A549 (cell line): ENCODE measurements around the gene RNF220. TPM values are rescaled to one million over a fixed set of nuclear protein-coding genes. Genes with fewer than 3 reads are reported as not detected.

ENCODE experiments used
- ATAC-seq, 2 experiments: fragments of 200-7000 bp in 1 of 2; fragments of >200 bp in 1 of 2; cut with Nextera tagmentation in 1 of 2; cut with Tn5 transposase in 1 of 2; 3 replicates each; pipeline versions ENCODE4 v1.8.0 to v1.9.1; 2018 to 2020; ENCODE audit warnings: mild to moderate bottlenecking in 1 of 2, moderate library complexity in 1 of 2
- CTCF ChIA-PET: fragments of 300-600 bp; sonication (Branson Sonifier 250); formaldehyde crosslinking; extraction: SDS; loops from one replicate; lab custom pipeline; 2021; ENCODE audit warnings: antibody characterized with exemption, inconsistent platforms; lab: Yijun Ruan, JAX
- POLR2A ChIA-PET: fragments of 350-600 bp; formaldehyde crosslinking; extraction: SDS; loops from one replicate; lab custom pipeline; 2021; ENCODE audit warnings: antibody characterized with exemption, inconsistent platforms; lab: Yijun Ruan, JAX
- DNase-seq, 2 experiments: peaks; one replicate each; pipeline versions ENCODE4 v3.0.0 to v3.0.0-alpha.2; 2011 to 2016; ENCODE audit warnings: low read depth in 1 of 2, low spot score in 1 of 2
- FAIRE-seq: peaks from 2 replicates; lab custom pipeline; 2011; peaks lifted over from hg19 to GRCh38; lab: Jason Lieb, UNC
- H3K27ac ChIP-seq, 2 experiments: fragments of >200 bp; sonication (Bioruptor Twin); formaldehyde crosslinking; 3 replicates each; pipeline ENCODE4 v1.5.1; 2016 to 2017
- H3K4me1 ChIP-seq: fragments of >200 bp; sonication (Bioruptor Twin); formaldehyde crosslinking; 3 replicates; pipeline ENCODE4 v1.6.1; 2016
- H3K4me2 ChIP-seq: fragments of >200 bp; sonication (Bioruptor Twin); formaldehyde crosslinking; 3 replicates; pipeline ENCODE4 v1.6.1; 2016
- H3K4me3 ChIP-seq: fragments of >200 bp; sonication (Bioruptor Twin); formaldehyde crosslinking; 3 replicates; pipeline ENCODE4 v1.5.1; 2016
- H3K9me3 ChIP-seq: fragments of >200 bp; sonication (Bioruptor Twin); formaldehyde crosslinking; 3 replicates; pipeline ENCODE4 v1.6.1; 2016
- CBX2 ChIP-seq: fragments of 200-600 bp; sonication (generic); IDR thresholded peaks from 2 replicates; pipeline ENCODE4 v1.6.1; 2016; ENCODE audit warnings: low read depth, mild to moderate bottlenecking, borderline replicate concordance
- CBX8 ChIP-seq: fragments of 200-600 bp; sonication (generic); IDR thresholded peaks from 2 replicates; pipeline ENCODE4 v1.6.1; 2016
- CEBPB ChIP-seq, 2 experiments: fragments of >200 bp in 1 of 2; sonication (Bioruptor Twin) in 1 of 2; formaldehyde crosslinking in 1 of 2; IDR thresholded peaks; 2 replicates each; pipeline ENCODE4 v1.6.1; 2012 to 2016
- CHD2 ChIP-seq: fragments of 150-350 bp; IDR thresholded peaks from 2 replicates; pipeline ENCODE4 v1.6.1; 2014; ENCODE audit warnings: low read length; ENCODE audit not compliant: partially characterized antibody
- EHF ChIP-seq: fragments of 250-450 bp; sonication (Bioruptor Pico); IDR thresholded peaks from 2 replicates; pipeline ENCODE4 v1.5.0; 2020; ENCODE audit warnings: mild to moderate bottlenecking
- ESRRA ChIP-seq: fragments of 150-350 bp; IDR thresholded peaks from 2 replicates; pipeline ENCODE4 v1.6.1; 2014; ENCODE audit warnings: mild to moderate bottlenecking, low read length, borderline replicate concordance
- FOSL2 ChIP-seq, 2 experiments: fragments of 450-650 bp in 1 of 2; fragments of >200 bp in 1 of 2; sonication (Bioruptor Twin) in 1 of 2; formaldehyde crosslinking; IDR thresholded peaks; 2 replicates each; pipeline versions ENCODE4 v1.5.0 to v1.6.1; 2016 to 2020; ENCODE audit warnings: mild to moderate bottlenecking in 1 of 2, moderate library complexity in 1 of 2
- GATA3 ChIP-seq: IDR thresholded peaks from 2 replicates; pipeline ENCODE4 v1.6.1; 2012; ENCODE audit warnings: borderline replicate concordance
- HES2 ChIP-seq: fragments of >200 bp; sonication (Bioruptor Twin); formaldehyde crosslinking; IDR thresholded peaks from 2 replicates; pipeline ENCODE4 v1.6.1; 2016
- MAFK ChIP-seq: fragments of 450-650 bp; IDR thresholded peaks from 2 replicates; pipeline ENCODE4 v1.6.1; 2014; ENCODE audit not compliant: partially characterized antibody
- MYC ChIP-seq: IDR thresholded peaks from 2 replicates; pipeline ENCODE4 v1.6.1; 2012; ENCODE audit warnings: mild to moderate bottlenecking, inconsistent platforms, low read length, improper control_type of control experiment, borderline replicate concordance
- PBX3 ChIP-seq: IDR thresholded peaks from 2 replicates; pipeline ENCODE4 v1.6.1; 2012
- POLR2A ChIP-seq: IDR thresholded peaks from 2 replicates; pipeline ENCODE4 v1.6.1; 2012; ENCODE audit warnings: mild to moderate bottlenecking, low read length
- RAD21 ChIP-seq, 2 experiments: fragments of >200 bp in 1 of 2; sonication (Bioruptor Twin) in 1 of 2; formaldehyde crosslinking in 1 of 2; IDR thresholded peaks in 1 of 2; conservative IDR thresholded peaks in 1 of 2; 2 replicates in 1 of 2; 3 replicates in 1 of 2; pipeline ENCODE4 v1.6.1; 2012 to 2018; ENCODE audit warnings: inconsistent platforms in 1 of 2
- RARB ChIP-seq: fragments of 250-450 bp; sonication (Bioruptor Pico); IDR thresholded peaks from 2 replicates; pipeline ENCODE4 v1.8.0; 2021; ENCODE audit warnings: mild to moderate bottlenecking, moderate library complexity
- RFX5 ChIP-seq: fragments of 450-650 bp; IDR thresholded peaks from 2 replicates; pipeline ENCODE4 v1.7.1; 2014; ENCODE audit warnings: antibody characterized with exemption, mild to moderate bottlenecking, moderate library complexity
- RNF2 ChIP-seq: fragments of 200-600 bp; sonication (generic); IDR thresholded peaks from 2 replicates; pipeline ENCODE4 v1.6.1; 2016; ENCODE audit warnings: low read depth, mild to moderate bottlenecking, antibody characterized with exemption, moderate library complexity, borderline replicate concordance
- TP53 ChIP-seq: fragments of 250-450 bp; sonication (Bioruptor Pico); IDR thresholded peaks from 2 replicates; pipeline ENCODE4 v1.5.0; 2021; ENCODE audit warnings: mild to moderate bottlenecking, moderate library complexity
- WGBS: methylation state at CpG from one replicate; pipeline ENCODE4 v1.1.6; 2017; ENCODE audit errors: missing lambda C conversion rate; 5-methylcytosine and 5-hydroxymethylcytosine counted together
- polyA plus RNA-seq, 4 experiments: library from polyadenylated mRNA; depleted of rRNA in 3 of 4; stranded (reverse); fragments of >200 nt; fragmentation: RNase III in 1 of 4; extraction: RNeasy Plus Mini Kit Qiagen cat#74134 plus additional on column Dnase treatment in 1 of 4; gene quantifications; 2 replicates in 3 of 4; 3 replicates in 1 of 4; pipeline ENCODE4 v1.2.3, GENCODE V29; 2011 to 2017
- TF ChIP-seq, protein P1 (sequence below): IDR thresholded peaks from 2 replicates; pipeline ENCODE4 v1.6.1; 2012
- TF ChIP-seq, protein P2 (sequence below): fragments of 450-650 bp; IDR thresholded peaks from 2 replicates; pipeline ENCODE4 v1.6.1; 2014; ENCODE audit warnings: antibody characterized with exemption
- TF ChIP-seq, protein P3 (sequence below): fragments of 150-350 bp; IDR thresholded peaks from 2 replicates; pipeline ENCODE4 v1.6.1; 2014; ENCODE audit warnings: low read depth, mild to moderate bottlenecking, low read length

The RNF220 gene
- polyA plus RNA-seq, 2 of the 4 experiments (the other 2 are of a cell fraction), result 53.4 to 54.5 TPM

DNA sequence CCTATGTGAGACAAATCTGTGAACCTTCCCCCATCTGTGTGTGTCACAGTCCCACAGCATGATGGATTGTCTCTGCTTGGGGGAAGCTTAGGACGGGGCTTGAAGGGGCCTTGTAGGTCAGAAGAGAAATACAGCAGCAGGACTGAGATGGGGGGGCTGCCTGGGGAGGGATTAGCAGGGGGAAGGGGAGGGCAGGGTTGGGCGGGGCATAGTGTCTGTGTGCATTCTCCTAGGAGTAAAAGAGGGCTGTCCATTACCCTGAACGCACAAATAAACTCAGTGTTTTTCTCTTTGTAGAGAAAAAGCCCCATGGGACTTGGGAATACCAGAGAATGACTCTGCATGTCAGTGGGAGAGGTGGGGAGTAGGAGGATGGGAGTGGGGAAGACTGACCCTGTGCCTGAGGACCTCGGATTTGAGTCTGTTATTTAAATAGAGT lies 16.4 kb downstream of the RNF220 start:
- no peak overlapping the region for H3K4me3 ChIP-seq
- no peak overlapping the region for H3K4me2 ChIP-seq
- POLR2A ChIA-PET, result no interaction called here
- TF ChIP-seq TP53 (CRISPR knock-in tag), result no peak
- TF ChIP-seq, protein P1, sequence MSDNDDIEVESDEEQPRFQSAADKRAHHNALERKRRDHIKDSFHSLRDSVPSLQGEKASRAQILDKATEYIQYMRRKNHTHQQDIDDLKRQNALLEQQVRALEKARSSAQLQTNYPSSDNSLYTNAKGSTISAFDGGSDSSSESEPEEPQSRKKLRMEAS, result no peak
- TF ChIP-seq CEBPB (IDR thresholded peaks at IDR 0.05), result no peak
- TF ChIP-seq POLR2A, result no peak
- no peak for TF ChIP-seq EHF (CRISPR knock-in tag)
- TF ChIP-seq FOSL2 (IDR thresholded peaks at IDR 0.05), result no peak
- TF ChIP-seq FOSL2 (CRISPR knock-in tag; IDR thresholded peaks at IDR 0.05), result no peak
- TF ChIP-seq, all 56 proteins: peak for 0
- WGBS, result 49% methylated on average over 3 of the region's 4 CpGs
- Histone ChIP-seq H3K27ac (no peak overlapping the region), H3K4me1 (no peaks in the 10 kb centered on the region), H3K9me3 (no peaks in the 10 kb centered on the region)
- CTCF ChIA-PET, result interaction anchor here (2.3 kb wide), 1 partner anchor 174 kb away, joined by 9 read pairs; no protein-coding TSS in a partner anchor
- no peak for DNase-seq
- no peak for ATAC-seq
- FAIRE-seq, result no peak

DNA sequence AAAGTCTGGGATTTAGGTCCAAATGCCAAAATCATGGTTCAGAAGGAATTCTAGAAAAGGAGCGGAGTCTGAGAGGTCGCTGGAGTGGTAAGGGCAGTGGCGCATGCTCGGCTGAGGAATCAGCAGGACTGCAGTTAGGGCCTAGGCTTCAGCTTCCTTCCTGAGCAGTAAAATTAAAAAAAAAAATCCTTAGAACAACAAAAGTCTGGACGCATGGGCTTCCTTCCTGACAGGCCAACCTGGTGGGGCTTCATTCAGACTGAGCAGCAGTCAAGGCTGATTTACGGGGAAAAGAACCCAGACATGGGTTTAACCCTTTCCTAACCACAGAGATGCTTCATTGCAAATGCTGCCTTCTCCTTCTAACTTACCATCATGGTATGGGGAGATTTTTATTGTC lies 17.1 kb downstream of the RNF220 start:
- no peak for DNase-seq
- POLR2A ChIA-PET, result no interaction called here
- H3K4me2 ChIP-seq, result no peak overlapping the region
- no peak overlapping the region for H3K4me3 ChIP-seq
- H3K27ac ChIP-seq, result no peak overlapping the region
- H3K4me1 ChIP-seq, result no peaks in the 10 kb centered on the region
- CTCF ChIA-PET, result interaction anchor here (0.6 to 2.3 kb wide), 2 partner anchors 173 to 270 kb away, joined by 3 to 9 read pairs; no protein-coding TSS in a partner anchor
- no peak for TF ChIP-seq MAFK
- TF ChIP-seq, protein P2, sequence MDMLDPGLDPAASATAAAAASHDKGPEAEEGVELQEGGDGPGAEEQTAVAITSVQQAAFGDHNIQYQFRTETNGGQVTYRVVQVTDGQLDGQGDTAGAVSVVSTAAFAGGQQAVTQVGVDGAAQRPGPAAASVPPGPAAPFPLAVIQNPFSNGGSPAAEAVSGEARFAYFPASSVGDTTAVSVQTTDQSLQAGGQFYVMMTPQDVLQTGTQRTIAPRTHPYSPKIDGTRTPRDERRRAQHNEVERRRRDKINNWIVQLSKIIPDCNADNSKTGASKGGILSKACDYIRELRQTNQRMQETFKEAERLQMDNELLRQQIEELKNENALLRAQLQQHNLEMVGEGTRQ, result no peak
- no peak for TF ChIP-seq CBX2
- TF ChIP-seq RAD21 (conservative IDR thresholded peaks at IDR 0.05 in 1 of 2, IDR thresholded peaks at IDR 0.05 in 1 of 2), result no peak
- TF ChIP-seq PBX3, result no peak
- TF ChIP-seq, protein P3, sequence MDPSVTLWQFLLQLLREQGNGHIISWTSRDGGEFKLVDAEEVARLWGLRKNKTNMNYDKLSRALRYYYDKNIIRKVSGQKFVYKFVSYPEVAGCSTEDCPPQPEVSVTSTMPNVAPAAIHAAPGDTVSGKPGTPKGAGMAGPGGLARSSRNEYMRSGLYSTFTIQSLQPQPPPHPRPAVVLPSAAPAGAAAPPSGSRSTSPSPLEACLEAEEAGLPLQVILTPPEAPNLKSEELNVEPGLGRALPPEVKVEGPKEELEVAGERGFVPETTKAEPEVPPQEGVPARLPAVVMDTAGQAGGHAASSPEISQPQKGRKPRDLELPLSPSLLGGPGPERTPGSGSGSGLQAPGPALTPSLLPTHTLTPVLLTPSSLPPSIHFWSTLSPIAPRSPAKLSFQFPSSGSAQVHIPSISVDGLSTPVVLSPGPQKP, result no peak
- no peak for TF ChIP-seq RNF2
- TF ChIP-seq CHD2, result no peak
- TF ChIP-seq RARB, result no peak
- no peak for TF ChIP-seq GATA3
- no peak for TF ChIP-seq RFX5
- TF ChIP-seq EHF (CRISPR knock-in tag), result no peak
- TF ChIP-seq HES2, result no peak
- TF ChIP-seq CBX8, result no peak
- TF ChIP-seq ESRRA, result no peak
- TF ChIP-seq MYC, result no peak
- TF ChIP-seq, all 56 proteins: peak for 0
- no peaks in the 10 kb centered on the region for H3K9me3 ChIP-seq
- ATAC-seq, result no peak
- WGBS, result 81% methylated on average over 6 of the region's 6 CpGs
- no peak for FAIRE-seq
